ENCODE data around the gene NR1D1.

GRCh38 chr17:40069751-40070708 lies 30.4 kb downstream of the NR1D1 start:
- TF ChIP-seq CTCF (IDR thresholded peaks at IDR 0.05) (peak; percentile 26 to 52 (median 28)), POLR2AphosphoS5 (IDR thresholded peaks at IDR 0.05) (peak; percentile 8 to 40), EP300 (IDR thresholded peaks at IDR 0.05) (no peak)

Data from esophagus muscularis mucosa (tissue), 4 donors.